Parathyroid adenoma (tissue), 2 donors: ENCODE measurements around the gene EEPD1.
A peak's percentile ranks its signal among the peaks of the same experiment; 100 is the strongest.
"Not testable (repeated sequence)": the region's sequence is repeated elsewhere in the genome, so short reads cannot be mapped to it uniquely, and the experiment has no call there.

Experiments used
- H2AFZ ChIP-seq: fragments of 300-600 bp; sonication (generic); one replicate; pipeline ENCODE4 v1.7.0; 2017; ENCODE audit warnings: antibody characterized with exemption, mild to moderate bottlenecking
- H3K27ac ChIP-seq: fragments of 300-600 bp; sonication (generic); one replicate; pipeline ENCODE4 v1.7.0; 2017
- H3K27me3 ChIP-seq: fragments of 300-600 bp; sonication (generic); one replicate; pipeline ENCODE4 v1.7.0; 2017; ENCODE audit warnings: low read length; ENCODE audit not compliant: control insufficient read depth, insufficient read depth
- H3K36me3 ChIP-seq: fragments of 300-600 bp; sonication (generic); one replicate; pipeline ENCODE4 v1.7.0; 2017; ENCODE audit warnings: low read length; ENCODE audit not compliant: control insufficient read depth, insufficient read depth
- H3K4me1 ChIP-seq: fragments of 300-600 bp; sonication (generic); one replicate; pipeline ENCODE4 v1.7.0; 2017; ENCODE audit warnings: control low read depth
- H3K4me2 ChIP-seq: fragments of 300-600 bp; sonication (generic); one replicate; pipeline ENCODE4 v1.7.0; 2017; ENCODE audit warnings: low read length
- H3K4me3 ChIP-seq: fragments of 300-600 bp; sonication (generic); one replicate; pipeline ENCODE4 v1.7.0; 2017; ENCODE audit warnings: low read depth, low read length
- H3K79me2 ChIP-seq: fragments of 300-600 bp; sonication (generic); one replicate; pipeline ENCODE4 v1.7.0; 2017; ENCODE audit warnings: control low read depth
- H3K9ac ChIP-seq: fragments of 300-600 bp; sonication (generic); one replicate; pipeline ENCODE4 v1.7.0; 2017; ENCODE audit warnings: mild to moderate bottlenecking
- H3K9me3 ChIP-seq: fragments of 300-600 bp; sonication (generic); one replicate; pipeline ENCODE4 v1.7.0; 2017; ENCODE audit warnings: low read length; ENCODE audit not compliant: control insufficient read depth
- CTCF ChIP-seq: fragments of 300-600 bp; sonication (generic); IDR thresholded peaks from one replicate; pipeline ENCODE4 v1.7.0; 2017; ENCODE audit warnings: antibody characterized with exemption, mild to moderate bottlenecking
- donor health status: primary hyperparathyroidism.

The EEPD1 gene

GRCh38 chr7:36152756-36153570, at the start of gene EEPD1:
EEPD1 (plus strand) TSS chr7:36153254; CDS start chr7:36154325, 1,071 bp downstream.
- peaks cover 6% of the 10 kb centered on the region for H3K4me1 ChIP-seq
- no peaks in the 10 kb centered on the region for H3K36me3 ChIP-seq
- H3K27ac ChIP-seq: peak within 1 kb of the TSS; percentile 72
- peak within 1 kb of the TSS; percentile 88 for H3K4me2 ChIP-seq
- H3K79me2 ChIP-seq: peaks cover 3% of the 10 kb centered on the region
- TF ChIP-seq CTCF: no peak
- H2AFZ ChIP-seq: peak within 1 kb of the TSS; percentile 99
- H3K9me3 ChIP-seq: no peaks in the 10 kb centered on the region
- H3K9ac ChIP-seq: peak within 1 kb of the TSS; percentile 85
- H3K4me3 ChIP-seq: peak within 1 kb of the TSS; percentile 79
- no peaks in the 10 kb centered on the region for H3K27me3 ChIP-seq

GRCh38 chr7:36103837-36104561, 49.1 kb upstream of the EEPD1 start:
- H2AFZ ChIP-seq: no peak overlapping the region
- H3K36me3 ChIP-seq: no peaks in the 10 kb centered on the region
- H3K9ac ChIP-seq: no peak overlapping the region
- no peak overlapping the region for H3K4me3 ChIP-seq
- TF ChIP-seq CTCF: no peak
- no peaks in the 10 kb centered on the region for H3K27me3 ChIP-seq
- H3K4me1 ChIP-seq: no peaks in the 10 kb centered on the region
- H3K79me2 ChIP-seq: no peaks in the 10 kb centered on the region
- H3K9me3 ChIP-seq: no peaks in the 10 kb centered on the region
- no peak overlapping the region for H3K4me2 ChIP-seq
- H3K27ac ChIP-seq: no peak overlapping the region

GRCh38 chr7:36106972-36107908, 45.8 kb upstream of the EEPD1 start:
- not testable (repeated sequence) for H3K9me3 ChIP-seq, H3K79me2 ChIP-seq, H3K4me2 ChIP-seq, H3K36me3 ChIP-seq, H3K27me3 ChIP-seq, H3K4me1 ChIP-seq, H3K9ac ChIP-seq, H3K27ac ChIP-seq, H2AFZ ChIP-seq, H3K4me3 ChIP-seq

GRCh38 chr7:36107926-36108631, 45.0 kb upstream of the EEPD1 start:
- Histone ChIP-seq H3K79me2 (no peaks in the 10 kb centered on the region), H2AFZ (no peak overlapping the region), H3K27ac (no peak overlapping the region), H3K9me3 (no peaks in the 10 kb centered on the region), H3K27me3 (no peaks in the 10 kb centered on the region), H3K36me3 (no peaks in the 10 kb centered on the region), H3K9ac (no peak overlapping the region), H3K4me1 (no peaks in the 10 kb centered on the region), H3K4me2 (no peak overlapping the region), H3K4me3 (no peak overlapping the region)
- no peak for TF ChIP-seq CTCF
